Measurements from ENCODE around the gene PPP1R9B.

The PPP1R9B gene

DNA sequence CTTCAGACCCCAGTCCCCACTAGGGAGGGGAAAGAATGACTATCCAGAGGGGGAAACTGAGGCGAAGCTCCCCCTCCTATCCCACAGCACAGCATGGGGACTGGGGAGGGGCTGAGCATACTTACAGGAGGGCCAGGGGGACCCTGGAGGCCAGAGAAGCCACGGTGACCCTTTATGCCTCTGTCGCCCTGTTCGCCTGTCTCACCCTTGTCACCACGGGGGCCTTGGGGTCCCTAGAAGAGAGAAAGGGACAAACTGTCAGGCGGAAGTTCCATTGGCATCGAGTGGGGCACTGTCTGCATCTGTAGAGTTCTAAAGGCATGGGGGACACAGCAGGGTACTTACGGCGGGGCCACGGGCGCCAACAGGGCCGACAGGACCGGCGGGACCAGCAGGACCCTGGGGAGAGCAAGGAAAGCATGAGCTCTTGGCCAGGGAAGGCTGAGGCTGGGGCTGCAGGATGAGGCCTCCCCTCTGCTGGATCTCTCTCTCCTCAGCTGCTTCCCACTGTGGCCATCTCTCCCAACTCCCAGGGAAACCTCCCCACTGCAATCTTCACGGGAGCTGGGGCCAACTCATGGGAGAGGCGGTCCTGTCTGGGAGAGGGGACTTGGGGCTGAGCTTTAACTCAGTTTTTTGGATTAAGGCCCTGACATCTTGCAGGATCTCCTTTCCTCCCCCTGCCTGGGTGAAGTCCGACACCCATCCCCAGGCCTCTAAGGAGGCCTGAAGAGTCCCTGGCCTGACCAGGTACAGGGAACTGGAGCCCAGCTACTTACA is 37.5 kb upstream of the PPP1R9B start:
- peaks cover 11% of the 10 kb centered on the region for H3K36me3 ChIP-seq (ENCODE audit: low read depth)
- H3K27ac ChIP-seq (ENCODE audit: poor library complexity, severe bottlenecking) = no peak overlapping the region
- TF ChIP-seq, protein P1, sequence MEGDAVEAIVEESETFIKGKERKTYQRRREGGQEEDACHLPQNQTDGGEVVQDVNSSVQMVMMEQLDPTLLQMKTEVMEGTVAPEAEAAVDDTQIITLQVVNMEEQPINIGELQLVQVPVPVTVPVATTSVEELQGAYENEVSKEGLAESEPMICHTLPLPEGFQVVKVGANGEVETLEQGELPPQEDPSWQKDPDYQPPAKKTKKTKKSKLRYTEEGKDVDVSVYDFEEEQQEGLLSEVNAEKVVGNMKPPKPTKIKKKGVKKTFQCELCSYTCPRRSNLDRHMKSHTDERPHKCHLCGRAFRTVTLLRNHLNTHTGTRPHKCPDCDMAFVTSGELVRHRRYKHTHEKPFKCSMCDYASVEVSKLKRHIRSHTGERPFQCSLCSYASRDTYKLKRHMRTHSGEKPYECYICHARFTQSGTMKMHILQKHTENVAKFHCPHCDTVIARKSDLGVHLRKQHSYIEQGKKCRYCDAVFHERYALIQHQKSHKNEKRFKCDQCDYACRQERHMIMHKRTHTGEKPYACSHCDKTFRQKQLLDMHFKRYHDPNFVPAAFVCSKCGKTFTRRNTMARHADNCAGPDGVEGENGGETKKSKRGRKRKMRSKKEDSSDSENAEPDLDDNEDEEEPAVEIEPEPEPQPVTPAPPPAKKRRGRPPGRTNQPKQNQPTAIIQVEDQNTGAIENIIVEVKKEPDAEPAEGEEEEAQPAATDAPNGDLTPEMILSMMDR (IDR thresholded peaks at IDR 0.05; ENCODE audit: poor library complexity, severe bottlenecking) = no peak
- H3K4me1 ChIP-seq (ENCODE audit: insufficient read depth, poor library complexity, severe bottlenecking) = peaks cover 13% of the 10 kb centered on the region
- no peaks in the 10 kb centered on the region for H3K27me3 ChIP-seq (ENCODE audit: insufficient read depth, poor library complexity, severe bottlenecking)
- no peak overlapping the region for H3K4me3 ChIP-seq (ENCODE audit: severe bottlenecking)
- ATAC-seq (ENCODE audit: low read depth) (no peak), DNase-seq (ENCODE audit: low spot score) (no peak)
- H3K9me3 ChIP-seq (ENCODE audit: severe bottlenecking) = no peaks in the 10 kb centered on the region

DNA sequence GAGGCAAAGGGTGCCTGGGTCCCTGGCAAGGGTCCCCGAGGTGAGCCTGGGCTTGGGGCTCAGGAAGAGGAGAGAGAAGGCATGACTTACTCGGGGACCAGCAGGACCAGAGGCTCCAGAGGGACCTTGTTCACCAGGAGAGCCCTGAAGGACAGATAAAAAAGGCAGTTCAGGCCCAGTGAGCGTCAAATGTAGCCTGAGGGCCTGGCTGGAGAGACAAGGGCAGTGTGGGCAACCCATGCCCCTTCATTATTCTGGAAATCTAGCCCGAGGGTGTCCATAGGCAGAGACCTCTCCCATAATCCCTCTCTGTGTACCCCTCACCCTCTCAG is 36.9 kb upstream of the PPP1R9B start:
- Histone ChIP-seq H3K27ac (ENCODE audit: poor library complexity, severe bottlenecking) (no peak overlapping the region), H3K4me3 (ENCODE audit: severe bottlenecking) (no peak overlapping the region), H3K4me1 (ENCODE audit: insufficient read depth, poor library complexity, severe bottlenecking) (peaks cover 13% of the 10 kb centered on the region), H3K9me3 (ENCODE audit: severe bottlenecking) (no peaks in the 10 kb centered on the region), H3K36me3 (ENCODE audit: low read depth) (peaks cover 11% of the 10 kb centered on the region), H3K27me3 (ENCODE audit: insufficient read depth, poor library complexity, severe bottlenecking) (no peaks in the 10 kb centered on the region)
- DNase-seq (ENCODE audit: low spot score) (no peak), ATAC-seq (ENCODE audit: low read depth) (no peak)
- TF ChIP-seq, protein P1 (IDR thresholded peaks at IDR 0.05; ENCODE audit: poor library complexity, severe bottlenecking) = no peak

- H3K4me3 ChIP-seq (ENCODE audit: severe bottlenecking) = no peak overlapping the region
- H3K27ac ChIP-seq (ENCODE audit: poor library complexity, severe bottlenecking) = no peak overlapping the region
- no peak for DNase-seq (ENCODE audit: low spot score)
- TF ChIP-seq, protein P1 (IDR thresholded peaks at IDR 0.05; ENCODE audit: poor library complexity, severe bottlenecking) = no peak
- no peaks in the 10 kb centered on the region for H3K27me3 ChIP-seq (ENCODE audit: insufficient read depth, poor library complexity, severe bottlenecking)
- H3K4me1 ChIP-seq (ENCODE audit: insufficient read depth, poor library complexity, severe bottlenecking) = peaks cover 13% of the 10 kb centered on the region
- peaks cover 11% of the 10 kb centered on the region for H3K36me3 ChIP-seq (ENCODE audit: low read depth)
- ATAC-seq (ENCODE audit: low read depth) = no peak
- no peaks in the 10 kb centered on the region for H3K9me3 ChIP-seq (ENCODE audit: severe bottlenecking)
Measured at GRCh38 chr17:50186661-50187393, 36.4 kb upstream of the PPP1R9B start.

DNA sequence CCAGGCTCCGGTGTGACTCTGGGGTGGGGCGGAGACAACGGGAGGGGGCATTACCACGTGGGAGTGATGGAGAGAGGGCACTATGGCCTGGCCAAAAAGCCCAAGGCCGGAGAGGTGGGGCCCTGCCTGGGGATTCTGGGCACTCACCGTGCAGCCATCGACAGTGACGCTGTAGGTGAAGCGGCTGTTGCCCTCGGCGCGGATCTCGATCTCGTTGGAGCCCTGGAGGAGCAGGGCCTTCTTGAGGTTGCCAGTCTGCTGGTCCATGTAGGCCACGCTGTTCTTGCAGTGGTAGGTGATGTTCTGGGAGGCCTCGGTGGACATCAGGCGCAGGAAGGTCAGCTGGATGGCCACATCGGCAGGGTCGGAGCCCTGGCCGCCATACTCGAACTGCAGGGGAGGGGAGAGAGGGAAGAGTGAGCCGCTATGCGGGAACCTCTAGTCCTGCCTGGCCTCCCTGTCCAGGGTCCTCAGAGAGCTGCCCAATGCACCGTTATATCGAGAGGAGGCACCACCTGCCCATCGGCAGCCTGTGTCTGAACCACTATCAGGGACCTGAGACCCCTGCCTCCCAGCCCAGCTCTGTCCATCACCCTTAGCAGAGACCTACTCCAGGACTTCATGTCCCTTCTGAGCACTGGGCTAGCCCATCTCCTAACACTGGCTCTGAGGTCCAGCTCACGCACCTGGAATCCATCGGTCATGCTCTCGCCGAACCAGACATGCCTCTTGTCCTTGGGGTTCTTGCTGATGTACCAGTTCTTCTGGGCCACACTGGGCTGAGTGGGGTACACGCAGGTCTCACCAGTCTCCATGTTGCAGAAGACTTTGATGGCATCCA is 35.4 kb upstream of the PPP1R9B start:
- Histone ChIP-seq H3K9me3 (ENCODE audit: severe bottlenecking) (no peaks in the 10 kb centered on the region), H3K4me1 (ENCODE audit: insufficient read depth, poor library complexity, severe bottlenecking) (peaks cover 13% of the 10 kb centered on the region), H3K36me3 (ENCODE audit: low read depth) (peaks cover 11% of the 10 kb centered on the region), H3K27ac (ENCODE audit: poor library complexity, severe bottlenecking) (no peak overlapping the region), H3K27me3 (ENCODE audit: insufficient read depth, poor library complexity, severe bottlenecking) (no peaks in the 10 kb centered on the region), H3K4me3 (ENCODE audit: severe bottlenecking) (no peak overlapping the region)
- DNase-seq (ENCODE audit: low spot score) (no peak), ATAC-seq (ENCODE audit: low read depth) (no peak)
- TF ChIP-seq, protein P1 (IDR thresholded peaks at IDR 0.05; ENCODE audit: poor library complexity, severe bottlenecking) = no peak

Data from RWPE2 (cell line).